Natural killer cell treated with Interleukin-12 subunit alpha and Interleukin-12 subunit beta and Interleukin-15 and Interleukin-18, amount 100 ng/mL, for 72 hours (primary cell): ENCODE results near the gene FAM131A. TPM values are rescaled to one million over a fixed set of nuclear protein-coding genes. Genes with fewer than 3 reads are reported as not detected.

Experiments used
- ATAC-seq, 2 donors: fragments of 150-1000 bp; cut with Tn5 transposase in 1 of 2; sonication (Bioruptor Pico), chemical (Tn5 transposase) in 1 of 2; 2 replicates each; pipeline ENCODE4 v1.10.0; 2021
- DNase-seq: peaks from one replicate; pipeline ENCODE4 v3.0.0; 2022; ENCODE audit warnings: low spot score
- H3K27ac Mint-ChIP-seq, 2 donors: 1 replicate in 1 of 2; 2 replicates in 1 of 2; pipeline ENCODE4 v1.8.0; 2022; ENCODE audit warnings: mixed read lengths in 2 of 2, mild to moderate bottlenecking in 1 of 2, moderate library complexity in 1 of 2
- H3K27me3 Mint-ChIP-seq, 2 donors: 1 replicate in 1 of 2; 2 replicates in 1 of 2; pipeline ENCODE4 v1.8.0; 2022; ENCODE audit warnings: mixed read lengths in 2 of 2
- H3K36me3 Mint-ChIP-seq: one replicate; pipeline ENCODE4 v1.8.0; 2022; ENCODE audit warnings: mixed read lengths
- H3K4me1 Mint-ChIP-seq, 2 donors: 1 replicate in 1 of 2; 2 replicates in 1 of 2; pipeline ENCODE4 v1.8.0; 2022; ENCODE audit warnings: low read depth in 2 of 2, mixed read lengths in 2 of 2, mild to moderate bottlenecking in 1 of 2
- H3K4me3 Mint-ChIP-seq: one replicate; pipeline ENCODE4 v1.8.0; 2022; ENCODE audit warnings: mixed read lengths
- H3K9me3 Mint-ChIP-seq: 2 replicates; pipeline ENCODE4 v1.8.0; 2022; ENCODE audit warnings: mixed read lengths
- total RNA-seq, 2 donors: library from RNA; stranded (reverse); gene quantifications; one replicate each; pipeline ENCODE4 v1.2.3, GENCODE V29; 2022

Gene FAM131A
- total RNA-seq, 2 donors from 2014 or later, result 3.2 to 5.8 TPM

DNA sequence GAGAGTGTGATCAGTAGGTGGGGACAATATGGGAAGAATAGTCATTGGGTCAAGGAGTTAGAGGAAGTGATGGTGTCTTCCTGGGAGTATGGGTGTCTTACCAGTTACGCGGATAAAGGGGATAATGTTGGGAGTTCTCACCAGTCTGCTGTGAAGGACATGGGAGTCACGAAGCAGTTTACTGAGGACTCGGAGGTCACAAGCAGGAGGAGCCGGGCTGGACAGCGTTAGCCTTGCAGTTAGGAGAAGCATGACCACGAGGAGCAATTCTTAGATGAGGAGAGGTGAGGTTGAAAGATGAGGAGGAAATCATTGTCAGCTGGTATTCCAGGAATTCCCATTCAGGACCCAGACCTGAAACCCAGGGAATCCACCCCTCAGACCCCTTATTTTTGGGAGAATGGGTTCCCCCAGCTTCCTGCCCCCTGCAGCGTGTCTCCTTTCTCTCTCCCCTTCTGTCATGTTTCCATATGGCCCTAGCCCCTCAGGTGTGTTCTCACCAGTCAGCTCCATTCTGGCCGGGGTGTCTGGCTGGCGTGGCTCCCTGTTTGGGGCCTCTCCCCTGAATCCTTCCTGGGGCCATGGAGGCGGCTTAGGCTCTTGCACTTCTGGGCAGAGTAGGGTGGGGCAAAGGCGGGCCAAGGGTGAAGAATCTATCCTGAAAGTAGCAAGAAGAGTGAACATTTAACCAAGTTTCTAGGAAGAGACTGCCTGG, 38.5 kb downstream of the FAM131A start:
- no peaks in the 10 kb centered on the region for H3K36me3 Mint-ChIP-seq
- no peak overlapping the region for H3K4me3 Mint-ChIP-seq
- no peak overlapping the region for H3K27ac Mint-ChIP-seq
- peaks cover 0 to 13% of the 10 kb centered on the region in 2 donors for H3K4me1 Mint-ChIP-seq
- DNase-seq (no peak), ATAC-seq (no peak)
- H3K27me3 Mint-ChIP-seq, result peaks cover 40 to 46% of the 10 kb centered on the region in 2 donors
- H3K9me3 Mint-ChIP-seq, result no peaks in the 10 kb centered on the region

DNA sequence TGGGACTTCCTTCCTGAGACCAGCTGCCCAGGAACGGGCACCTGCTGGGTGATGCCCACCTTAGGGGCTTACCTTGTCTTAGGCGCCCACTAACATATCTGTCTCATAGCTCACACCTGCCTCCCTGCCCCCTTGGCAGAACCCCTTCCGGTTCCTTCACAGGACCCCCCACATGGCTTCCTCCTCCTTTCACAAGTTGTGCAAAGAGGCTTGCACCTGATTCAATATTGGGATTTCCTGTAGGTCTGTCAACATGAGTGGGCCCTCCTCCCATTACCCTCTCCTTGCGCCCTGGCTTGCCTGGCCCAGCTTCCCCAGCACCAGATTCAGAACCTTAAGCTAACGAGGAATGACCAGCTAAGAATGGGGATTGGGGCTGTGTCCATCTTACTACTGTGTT, 40.0 kb downstream of the FAM131A start:
- Mint-ChIP-seq H3K9me3 (no peaks in the 10 kb centered on the region), H3K27me3 (peaks cover 46 to 48% of the 10 kb centered on the region in 2 donors), H3K36me3 (no peaks in the 10 kb centered on the region), H3K27ac (no peak overlapping the region), H3K4me3 (no peak overlapping the region), H3K4me1 (peaks cover 0 to 12% of the 10 kb centered on the region in 2 donors)
- DNase-seq, result no peak
- ATAC-seq, result no peak

DNA sequence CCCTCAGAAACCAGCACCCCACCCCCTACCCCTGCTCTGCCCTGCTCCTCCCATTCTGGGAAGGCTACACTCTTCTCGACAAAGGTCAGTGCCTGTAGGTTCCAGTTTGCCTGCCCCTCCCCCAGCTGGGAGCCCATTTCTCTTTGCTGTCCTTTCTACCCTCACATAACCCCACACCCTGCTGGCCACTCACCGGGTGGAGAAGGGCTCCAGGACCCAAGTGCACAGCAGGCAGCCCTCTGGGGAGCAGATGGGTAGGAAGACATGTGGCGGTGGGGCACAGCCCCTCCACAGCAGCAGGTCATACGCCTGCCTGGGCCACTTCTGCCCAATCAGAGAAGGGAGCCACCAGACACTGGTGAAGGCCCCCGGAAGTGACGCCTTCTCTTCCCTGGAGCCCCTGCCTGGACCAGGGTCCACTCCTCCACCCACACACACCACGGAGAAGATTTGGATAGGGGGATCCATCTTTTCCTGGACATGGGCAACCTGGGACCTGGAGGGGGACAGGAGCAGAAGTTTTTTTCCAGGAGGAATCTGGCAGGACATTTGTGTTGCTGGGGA, 40.6 kb downstream of the FAM131A start, which contains the start of gene THPO:
THPO (minus strand) TSS at position 326 of the 564 bp plus-strand sequence. CDS start 1,948 bp downstream, outside the sequence.
- Mint-ChIP-seq H3K36me3 (no peaks in the 10 kb centered on the region), H3K4me1 (peaks cover 0 to 12% of the 10 kb centered on the region in 2 donors), H3K27me3 (peaks cover 46 to 51% of the 10 kb centered on the region in 2 donors), H3K4me3 (peak within 1 kb of the TSS; percentile 66), H3K9me3 (no peaks in the 10 kb centered on the region), H3K27ac (no peak within 1 kb of the TSS)
- ATAC-seq (no peak), DNase-seq (no peak)

DNA sequence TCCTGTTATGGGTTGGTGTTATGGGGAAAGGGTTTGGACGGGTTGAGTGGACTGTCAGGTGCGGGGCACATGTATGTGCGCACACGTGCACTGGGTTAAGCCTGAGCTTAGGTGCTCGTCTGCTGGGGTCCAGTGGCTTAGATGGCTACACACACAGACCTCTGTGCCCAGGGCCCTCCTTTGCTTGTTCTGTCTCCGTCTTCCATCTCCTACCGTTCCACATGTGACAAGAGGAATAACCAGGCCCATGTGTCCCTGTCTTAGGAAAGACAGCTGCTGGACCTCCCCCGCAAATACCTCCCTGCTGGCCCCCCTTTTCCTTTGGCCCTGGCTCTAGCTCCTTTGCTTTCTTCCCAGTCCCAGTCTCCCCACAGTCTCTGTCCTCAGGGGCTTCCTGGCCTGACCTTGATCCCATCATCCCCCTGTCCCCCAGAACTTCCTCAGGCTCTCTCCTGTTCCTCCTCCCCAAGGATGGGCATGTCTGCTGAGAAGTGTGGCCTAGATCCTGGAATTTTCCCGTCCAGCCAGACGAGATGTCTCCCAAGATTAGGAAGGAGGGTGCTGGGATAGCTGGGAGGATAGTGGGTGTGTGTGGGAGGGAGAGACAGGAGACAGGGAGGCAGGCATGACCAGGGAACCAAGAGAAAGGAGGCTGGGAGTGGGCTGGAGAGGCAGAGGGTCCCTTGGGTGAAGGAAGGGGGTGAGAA, 41.4 kb downstream of the FAM131A start:
- H3K9me3 Mint-ChIP-seq, result no peaks in the 10 kb centered on the region
- no peak overlapping the region for H3K27ac Mint-ChIP-seq
- H3K36me3 Mint-ChIP-seq, result no peaks in the 10 kb centered on the region
- H3K27me3 Mint-ChIP-seq, result peaks cover 46 to 51% of the 10 kb centered on the region in 2 donors
- DNase-seq (no peak), ATAC-seq (no peak)
- H3K4me3 Mint-ChIP-seq, result peak overlapping the region; percentile 66
- H3K4me1 Mint-ChIP-seq, result peaks cover 0 to 12% of the 10 kb centered on the region in 2 donors

DNA sequence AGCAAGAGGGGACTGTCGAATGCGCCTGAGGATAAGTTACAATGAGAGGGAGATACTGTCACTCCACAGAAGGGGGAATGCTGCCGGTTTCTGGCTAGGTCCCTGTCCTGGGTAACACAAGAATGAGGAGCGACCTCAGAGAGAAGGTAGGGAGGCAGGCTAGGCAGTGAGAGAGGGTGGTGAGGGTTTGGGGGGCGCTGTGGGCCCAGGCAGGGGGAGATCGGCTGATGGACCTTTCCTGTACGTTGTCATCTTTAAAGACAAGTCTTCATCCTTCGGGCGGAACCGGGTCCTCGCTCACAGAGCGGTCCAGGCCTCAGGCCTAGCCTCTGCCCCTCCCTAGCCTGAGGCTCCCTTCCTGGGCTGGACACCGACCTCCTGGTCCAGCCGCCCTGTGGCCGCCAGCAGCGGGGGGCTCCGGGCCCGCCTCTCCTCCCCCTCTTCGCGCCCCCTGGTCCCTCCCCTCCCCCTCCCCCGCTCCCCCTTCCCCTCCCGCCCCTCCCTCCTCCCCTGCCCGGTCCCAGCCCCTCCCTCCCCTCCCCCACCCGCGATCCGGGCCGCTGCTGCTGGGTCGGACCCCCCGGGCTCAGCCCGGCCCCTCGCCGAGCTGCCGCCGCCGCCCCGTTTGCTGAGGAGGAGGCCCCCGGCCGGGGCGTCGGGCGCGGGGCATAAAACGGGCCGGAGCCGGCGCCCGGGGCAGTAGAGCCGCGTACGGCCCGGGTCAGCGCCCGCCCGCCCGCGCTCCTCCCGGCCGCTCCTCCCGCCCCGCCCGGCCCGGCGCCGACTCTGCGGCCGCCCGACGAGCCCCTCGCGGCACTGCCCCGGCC, 42.2 kb downstream of the FAM131A start, which contains the start of gene CHRD:
CHRD (plus strand) TSS at position 697 of the 827 bp plus-strand sequence. CDS start 265 bp downstream, outside the sequence.
- no peak for ATAC-seq
- Mint-ChIP-seq H3K27me3 (peaks cover 46 to 51% of the 10 kb centered on the region in 2 donors), H3K9me3 (no peaks in the 10 kb centered on the region), H3K4me1 (peaks cover 0 to 12% of the 10 kb centered on the region in 2 donors), H3K4me3 (peak within 1 kb of the TSS; percentile 66), H3K36me3 (no peaks in the 10 kb centered on the region), H3K27ac (no peak within 1 kb of the TSS)
- no peak for DNase-seq

DNA sequence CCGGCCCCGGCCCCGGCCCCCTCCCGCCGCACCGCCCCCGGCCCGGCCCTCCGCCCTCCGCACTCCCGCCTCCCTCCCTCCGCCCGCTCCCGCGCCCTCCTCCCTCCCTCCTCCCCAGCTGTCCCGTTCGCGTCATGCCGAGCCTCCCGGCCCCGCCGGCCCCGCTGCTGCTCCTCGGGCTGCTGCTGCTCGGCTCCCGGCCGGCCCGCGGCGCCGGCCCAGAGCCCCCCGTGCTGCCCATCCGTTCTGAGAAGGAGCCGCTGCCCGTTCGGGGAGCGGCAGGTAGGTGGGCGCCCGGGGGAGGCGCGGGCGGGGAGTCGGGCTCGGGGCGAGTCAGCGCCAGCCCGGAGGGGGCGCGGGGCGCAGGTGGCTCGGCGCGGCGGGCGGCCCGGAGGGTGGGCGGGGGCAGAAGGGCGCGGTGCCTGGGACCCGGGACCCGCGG, 42.8 kb downstream of the FAM131A start:
- Mint-ChIP-seq H3K9me3 (no peaks in the 10 kb centered on the region), H3K4me3 (no peak overlapping the region), H3K27ac (no peak overlapping the region), H3K27me3 (peaks cover 44 to 52% of the 10 kb centered on the region in 2 donors), H3K36me3 (no peaks in the 10 kb centered on the region), H3K4me1 (peaks cover 0 to 12% of the 10 kb centered on the region in 2 donors)
- DNase-seq, result no peak
- peak; percentile 17 to 48 for ATAC-seq

DNA sequence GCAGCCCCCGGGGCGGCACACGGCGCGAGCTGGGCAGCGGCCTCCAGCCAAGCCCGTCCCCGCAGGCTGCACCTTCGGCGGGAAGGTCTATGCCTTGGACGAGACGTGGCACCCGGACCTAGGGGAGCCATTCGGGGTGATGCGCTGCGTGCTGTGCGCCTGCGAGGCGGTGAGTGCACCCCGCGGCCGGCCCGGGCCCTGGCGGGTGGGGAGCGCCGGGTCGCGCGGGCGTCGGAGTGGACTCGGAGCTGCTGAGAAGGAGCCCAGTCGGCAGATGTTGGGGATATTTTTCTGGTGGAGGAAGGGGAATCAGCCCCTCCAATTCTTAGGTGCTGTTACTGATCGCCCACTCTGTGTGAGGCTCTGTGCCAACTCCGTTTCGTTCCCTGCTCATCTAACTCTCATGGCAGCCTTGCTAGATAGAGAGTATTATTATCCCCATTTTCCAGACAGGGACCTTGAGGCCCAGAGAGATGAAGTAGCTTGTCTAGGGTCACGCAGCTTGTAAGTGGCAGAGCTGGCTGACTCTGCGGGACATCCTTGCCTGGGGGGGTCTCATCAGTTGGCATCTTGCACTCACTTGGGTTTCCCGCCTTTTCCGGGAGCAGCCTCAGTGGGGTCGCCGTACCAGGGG, 43.3 kb downstream of the FAM131A start:
- no peaks in the 10 kb centered on the region for H3K9me3 Mint-ChIP-seq
- no peak overlapping the region for H3K27ac Mint-ChIP-seq
- peaks cover 0 to 12% of the 10 kb centered on the region in 2 donors for H3K4me1 Mint-ChIP-seq
- no peaks in the 10 kb centered on the region for H3K36me3 Mint-ChIP-seq
- no peak for DNase-seq
- H3K27me3 Mint-ChIP-seq, result peaks cover 38 to 47% of the 10 kb centered on the region in 2 donors
- peak; percentile 2 to 44 for ATAC-seq
- H3K4me3 Mint-ChIP-seq, result peak overlapping the region; percentile 50

DNA sequence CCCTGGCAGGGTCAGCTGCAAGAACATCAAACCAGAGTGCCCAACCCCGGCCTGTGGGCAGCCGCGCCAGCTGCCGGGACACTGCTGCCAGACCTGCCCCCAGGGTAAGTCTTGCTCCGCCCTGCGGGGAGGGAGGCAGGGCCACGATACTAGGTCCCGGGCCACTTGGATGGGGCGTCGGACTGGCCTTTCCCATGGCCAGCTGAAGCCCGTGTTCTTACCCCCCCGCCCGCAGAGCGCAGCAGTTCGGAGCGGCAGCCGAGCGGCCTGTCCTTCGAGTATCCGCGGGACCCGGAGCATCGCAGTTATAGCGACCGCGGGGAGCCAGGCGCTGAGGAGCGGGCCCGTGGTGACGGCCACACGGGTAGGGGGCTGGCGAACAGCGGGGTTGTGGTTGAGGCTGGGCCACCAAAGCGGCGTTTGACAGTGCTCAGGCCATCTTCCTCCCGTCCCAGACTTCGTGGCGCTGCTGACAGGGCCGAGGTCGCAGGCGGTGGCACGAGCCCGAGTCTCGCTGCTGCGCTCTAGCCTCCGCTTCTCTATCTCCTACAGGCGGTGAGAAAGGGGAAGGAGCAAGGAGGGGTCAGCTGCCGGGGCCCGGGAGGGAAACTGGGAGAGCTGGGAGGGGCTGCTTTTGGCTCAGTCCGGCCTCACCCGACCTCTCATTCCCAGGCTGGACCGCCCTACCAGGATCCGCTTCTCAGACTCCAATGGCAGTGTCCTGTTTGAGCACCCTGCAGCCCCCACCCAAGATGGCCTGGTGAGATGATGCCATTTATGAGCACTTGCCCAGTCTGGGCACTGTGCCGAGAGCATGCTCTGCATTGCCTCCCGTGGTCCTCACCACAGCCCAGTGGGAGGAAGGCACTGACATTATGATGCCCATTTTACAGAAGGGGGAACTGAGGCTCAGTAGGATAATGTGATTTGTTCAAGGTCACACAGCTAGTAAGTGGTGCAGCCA, 44.1 kb downstream of the FAM131A start:
- no peak for DNase-seq
- no peaks in the 10 kb centered on the region for H3K36me3 Mint-ChIP-seq
- peaks cover 30 to 41% of the 10 kb centered on the region in 2 donors for H3K27me3 Mint-ChIP-seq
- peaks cover 0 to 12% of the 10 kb centered on the region in 2 donors for H3K4me1 Mint-ChIP-seq
- H3K4me3 Mint-ChIP-seq, result no peak overlapping the region
- no peak overlapping the region for H3K27ac Mint-ChIP-seq
- no peak for ATAC-seq
- H3K9me3 Mint-ChIP-seq, result no peaks in the 10 kb centered on the region

DNA sequence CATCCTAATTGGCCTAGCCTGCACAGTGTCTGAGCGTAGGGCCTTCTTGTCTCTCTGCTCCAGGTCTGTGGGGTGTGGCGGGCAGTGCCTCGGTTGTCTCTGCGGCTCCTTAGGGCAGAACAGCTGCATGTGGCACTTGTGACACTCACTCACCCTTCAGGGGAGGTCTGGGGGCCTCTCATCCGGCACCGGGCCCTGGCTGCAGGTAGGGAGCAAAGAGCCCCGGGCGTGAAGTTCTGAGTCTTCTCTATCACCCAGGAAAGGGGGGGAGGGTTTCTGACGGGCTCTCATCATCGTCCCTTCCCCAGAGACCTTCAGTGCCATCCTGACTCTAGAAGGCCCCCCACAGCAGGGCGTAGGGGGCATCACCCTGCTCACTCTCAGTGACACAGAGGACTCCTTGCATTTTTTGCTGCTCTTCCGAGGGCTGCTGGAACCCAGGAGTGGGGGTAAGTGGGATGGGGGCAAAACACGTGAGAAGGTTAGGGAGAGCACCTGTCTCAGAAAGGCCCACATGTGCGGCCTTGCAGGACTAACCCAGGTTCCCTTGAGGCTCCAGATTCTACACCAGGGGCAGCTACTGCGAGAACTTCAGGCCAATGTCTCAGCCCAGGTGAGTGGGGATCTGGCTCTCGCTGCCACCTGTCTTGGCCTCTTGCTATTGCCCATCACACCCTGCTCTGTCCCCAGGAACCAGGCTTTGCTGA, 45.1 kb downstream of the FAM131A start:
- peaks cover 21 to 34% of the 10 kb centered on the region in 2 donors for H3K27me3 Mint-ChIP-seq
- no peak overlapping the region for H3K27ac Mint-ChIP-seq
- H3K4me1 Mint-ChIP-seq, result peaks cover 0 to 11% of the 10 kb centered on the region in 2 donors
- H3K4me3 Mint-ChIP-seq, result no peak overlapping the region
- ATAC-seq (no peak), DNase-seq (no peak)
- no peaks in the 10 kb centered on the region for H3K36me3 Mint-ChIP-seq
- H3K9me3 Mint-ChIP-seq, result no peaks in the 10 kb centered on the region

DNA sequence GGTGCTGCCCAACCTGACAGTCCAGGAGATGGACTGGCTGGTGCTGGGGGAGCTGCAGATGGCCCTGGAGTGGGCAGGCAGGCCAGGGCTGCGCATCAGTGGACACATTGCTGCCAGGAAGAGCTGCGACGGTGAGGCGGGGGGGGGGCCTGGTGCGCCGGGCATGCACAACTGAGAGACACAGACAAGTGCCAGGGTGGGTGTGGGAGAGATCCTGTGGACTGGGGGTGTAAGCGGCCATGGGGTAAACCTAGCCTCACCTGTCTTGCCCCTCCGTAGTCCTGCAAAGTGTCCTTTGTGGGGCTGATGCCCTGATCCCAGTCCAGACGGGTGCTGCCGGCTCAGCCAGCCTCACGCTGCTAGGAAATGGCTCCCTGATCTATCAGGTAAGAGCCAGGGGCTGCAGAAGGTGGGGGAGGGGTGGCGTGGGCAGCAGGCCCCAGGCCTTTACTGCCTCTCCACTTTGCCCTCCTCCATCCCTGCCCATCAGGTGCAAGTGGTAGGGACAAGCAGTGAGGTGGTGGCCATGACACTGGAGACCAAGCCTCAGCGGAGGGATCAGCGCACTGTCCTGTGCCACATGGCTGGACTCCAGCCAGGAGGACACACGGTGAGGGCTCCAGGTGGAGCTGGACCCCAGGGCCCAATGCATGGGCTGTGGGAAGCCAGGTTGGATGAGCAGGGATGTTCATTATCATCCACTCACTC, 45.8 kb downstream of the FAM131A start:
- DNase-seq, result no peak
- Mint-ChIP-seq H3K9me3 (no peaks in the 10 kb centered on the region), H3K27me3 (peaks cover 14 to 30% of the 10 kb centered on the region in 2 donors), H3K27ac (no peak overlapping the region), H3K4me3 (no peak overlapping the region), H3K36me3 (no peaks in the 10 kb centered on the region), H3K4me1 (peaks cover 0 to 8% of the 10 kb centered on the region in 2 donors)
- ATAC-seq, result no peak

DNA sequence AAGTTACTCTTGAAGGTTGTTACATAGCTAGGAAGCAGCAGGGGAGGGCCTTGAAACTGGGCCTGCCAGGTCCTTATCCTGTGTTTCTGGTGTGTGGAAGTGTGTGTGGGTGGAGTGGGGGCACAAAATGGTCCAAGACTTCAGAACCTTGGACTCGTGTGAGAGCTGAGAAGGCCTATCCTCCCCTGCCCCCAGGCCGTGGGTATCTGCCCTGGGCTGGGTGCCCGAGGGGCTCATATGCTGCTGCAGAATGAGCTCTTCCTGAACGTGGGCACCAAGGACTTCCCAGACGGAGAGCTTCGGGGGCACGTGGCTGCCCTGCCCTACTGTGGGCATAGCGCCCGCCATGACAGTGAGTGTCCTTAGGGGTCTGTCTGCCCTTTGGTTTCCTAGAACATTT, 46.9 kb downstream of the FAM131A start:
- H3K27ac Mint-ChIP-seq, result no peak overlapping the region
- no peak overlapping the region for H3K4me3 Mint-ChIP-seq
- H3K36me3 Mint-ChIP-seq, result no peaks in the 10 kb centered on the region
- peaks cover 0 to 4% of the 10 kb centered on the region in 2 donors for H3K4me1 Mint-ChIP-seq
- no peak for ATAC-seq
- peaks cover 2 to 21% of the 10 kb centered on the region in 2 donors for H3K27me3 Mint-ChIP-seq
- H3K9me3 Mint-ChIP-seq, result no peaks in the 10 kb centered on the region
- no peak for DNase-seq
